ENCODE results near the gene CAND2. TPM values are rescaled to one million over a fixed set of nuclear protein-coding genes. Genes with fewer than 3 reads are reported as not detected.

The CAND2 gene
- total RNA-seq, 2 experiments from 2014 or later: 0.05 to 0.09 TPM

DNA sequence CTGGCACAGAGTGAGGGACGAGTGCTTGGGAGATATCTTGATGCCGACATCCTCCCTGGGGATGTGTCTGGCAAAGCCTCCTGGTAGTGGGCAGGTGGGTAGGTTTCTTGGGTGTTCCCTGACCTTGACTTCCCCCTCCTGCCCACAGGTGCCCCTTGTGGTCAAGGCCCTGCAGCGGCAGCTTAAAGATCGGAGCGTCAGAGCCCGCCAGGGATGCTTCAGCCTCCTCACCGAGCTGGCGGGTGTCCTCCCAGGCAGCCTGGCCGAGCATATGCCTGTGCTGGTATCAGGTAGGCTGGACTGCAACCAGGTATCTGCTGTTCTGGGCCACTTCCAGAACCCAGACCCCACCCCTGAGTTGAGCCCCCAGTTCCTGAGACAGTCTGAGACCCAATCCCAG lies 19.2 kb downstream of the CAND2 start:
- Mint-ChIP-seq H3K27me3 (no peaks in the 10 kb centered on the region), H3K36me3 (no peaks in the 10 kb centered on the region), H3K4me1 (peaks cover 2% of the 10 kb centered on the region), H3K4me3 (no peak overlapping the region), H3K9me3 (ENCODE audit: low read depth) (no peaks in the 10 kb centered on the region), H3K27ac (no peak overlapping the region)
- DNase-seq: no peak
- CTCF ChIA-PET: no interaction called here
- ATAC-seq: no peak

DNA sequence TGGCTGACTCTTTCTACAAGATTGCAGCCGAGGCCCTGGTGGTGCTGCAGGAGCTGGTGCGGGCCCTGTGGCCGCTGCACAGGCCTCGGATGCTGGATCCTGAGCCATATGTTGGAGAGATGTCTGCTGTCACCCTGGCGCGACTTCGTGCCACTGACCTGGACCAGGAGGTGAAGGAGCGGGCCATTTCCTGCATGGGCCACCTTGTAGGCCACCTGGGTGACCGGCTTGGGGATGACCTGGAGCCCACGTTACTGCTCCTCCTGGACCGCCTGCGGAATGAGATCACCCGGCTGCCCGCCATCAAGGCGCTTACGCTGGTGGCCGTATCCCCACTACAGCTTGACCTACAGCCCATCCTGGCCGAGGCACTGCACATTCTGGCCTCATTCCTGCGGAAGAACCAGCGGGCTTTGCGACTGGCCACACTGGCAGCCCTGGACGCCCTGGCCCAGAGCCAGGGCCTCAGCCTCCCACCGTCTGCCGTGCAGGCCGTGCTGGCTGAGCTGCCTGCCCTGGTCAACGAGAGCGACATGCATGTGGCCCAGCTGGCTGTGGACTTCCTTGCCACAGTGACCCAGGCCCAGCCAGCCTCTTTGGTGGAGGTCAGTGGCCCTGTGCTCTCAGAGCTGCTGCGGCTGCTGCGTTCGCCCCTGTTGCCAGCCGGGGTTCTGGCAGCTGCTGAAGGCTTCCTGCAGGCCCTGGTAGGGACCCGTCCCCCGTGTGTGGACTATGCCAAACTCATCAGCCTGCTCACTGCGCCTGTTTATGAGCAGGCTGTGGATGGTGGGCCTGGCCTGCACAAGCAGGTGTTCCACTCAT lies 20.3 kb downstream of the CAND2 start:
- Mint-ChIP-seq H3K36me3 (no peaks in the 10 kb centered on the region), H3K9me3 (ENCODE audit: low read depth) (no peaks in the 10 kb centered on the region), H3K4me1 (no peaks in the 10 kb centered on the region), H3K4me3 (no peak overlapping the region), H3K27ac (no peak overlapping the region), H3K27me3 (no peaks in the 10 kb centered on the region)
- no peak for ATAC-seq
- CTCF ChIA-PET: no interaction called here
- no peak for DNase-seq

DNA sequence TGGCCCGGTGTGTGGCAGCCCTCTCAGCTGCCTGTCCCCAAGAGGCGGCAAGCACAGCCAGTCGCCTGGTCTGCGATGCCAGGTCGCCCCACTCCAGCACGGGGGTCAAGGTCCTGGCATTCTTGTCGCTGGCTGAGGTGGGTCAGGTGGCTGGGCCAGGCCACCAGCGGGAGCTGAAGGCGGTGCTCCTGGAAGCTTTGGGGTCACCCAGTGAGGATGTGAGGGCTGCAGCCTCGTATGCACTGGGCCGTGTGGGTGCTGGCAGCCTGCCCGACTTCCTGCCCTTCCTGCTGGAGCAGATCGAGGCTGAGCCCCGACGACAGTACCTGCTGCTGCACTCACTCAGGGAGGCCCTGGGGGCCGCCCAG lies 20.8 kb downstream of the CAND2 start:
- no peaks in the 10 kb centered on the region for H3K9me3 Mint-ChIP-seq (ENCODE audit: low read depth)
- no peak for ATAC-seq
- no peak overlapping the region for H3K27ac Mint-ChIP-seq
- no peaks in the 10 kb centered on the region for H3K4me1 Mint-ChIP-seq
- DNase-seq: no peak
- no peaks in the 10 kb centered on the region for H3K27me3 Mint-ChIP-seq
- CTCF ChIA-PET: no interaction called here
- H3K4me3 Mint-ChIP-seq: no peak overlapping the region
- no peaks in the 10 kb centered on the region for H3K36me3 Mint-ChIP-seq

- H3K4me3 Mint-ChIP-seq: no peak overlapping the region
- H3K36me3 Mint-ChIP-seq: no peaks in the 10 kb centered on the region
- DNase-seq: no peak
- no peak overlapping the region for H3K27ac Mint-ChIP-seq
- no peaks in the 10 kb centered on the region for H3K9me3 Mint-ChIP-seq (ENCODE audit: low read depth)
- no peak for ATAC-seq
- H3K4me1 Mint-ChIP-seq: no peaks in the 10 kb centered on the region
- no peaks in the 10 kb centered on the region for H3K27me3 Mint-ChIP-seq
- CTCF ChIA-PET: no interaction called here
These were observed 21.8 kb downstream of the CAND2 start for GRCh38 chr3:12818273-12818672.

DNA sequence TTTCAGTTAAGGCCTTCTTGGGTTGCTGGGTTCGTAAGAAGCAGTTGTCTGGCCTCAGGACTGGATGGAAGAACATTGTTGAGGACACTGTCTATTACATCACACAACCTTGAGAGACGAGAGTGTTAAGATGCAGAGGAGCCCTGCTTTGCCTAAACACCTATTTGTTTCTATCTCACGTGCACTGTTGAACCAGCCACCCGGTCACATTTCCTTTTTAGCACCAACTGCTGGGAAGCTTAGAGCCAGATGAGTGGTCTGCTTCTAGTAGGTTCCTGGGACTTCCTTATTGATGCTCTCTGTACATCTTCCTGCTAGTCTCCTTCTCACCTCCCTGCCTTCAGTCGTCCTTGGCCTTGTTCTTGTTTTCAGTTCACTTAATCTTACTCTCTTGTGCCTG lies 22.3 kb downstream of the CAND2 start:
- H3K36me3 Mint-ChIP-seq: no peaks in the 10 kb centered on the region
- no peaks in the 10 kb centered on the region for H3K4me1 Mint-ChIP-seq
- H3K27ac Mint-ChIP-seq: no peak overlapping the region
- no peak overlapping the region for H3K4me3 Mint-ChIP-seq
- ATAC-seq: no peak
- H3K27me3 Mint-ChIP-seq: no peaks in the 10 kb centered on the region
- CTCF ChIA-PET: no interaction called here
- no peaks in the 10 kb centered on the region for H3K9me3 Mint-ChIP-seq (ENCODE audit: low read depth)
- DNase-seq: no peak

- no peak for ATAC-seq
- Mint-ChIP-seq H3K27me3 (no peaks in the 10 kb centered on the region), H3K27ac (no peak overlapping the region), H3K36me3 (no peaks in the 10 kb centered on the region), H3K9me3 (ENCODE audit: low read depth) (no peaks in the 10 kb centered on the region), H3K4me1 (no peaks in the 10 kb centered on the region), H3K4me3 (no peak overlapping the region)
- no peak for DNase-seq
- CTCF ChIA-PET: interaction anchor here (0.8 to 3.1 kb wide), 3 partner anchors 10 to 69 kb away, joined by 3 to 12 read pairs (median 7); no protein-coding TSS in a partner anchor
These were observed 26.4 kb downstream of the CAND2 start for GRCh38 chr3:12822725-12823373.

DNA sequence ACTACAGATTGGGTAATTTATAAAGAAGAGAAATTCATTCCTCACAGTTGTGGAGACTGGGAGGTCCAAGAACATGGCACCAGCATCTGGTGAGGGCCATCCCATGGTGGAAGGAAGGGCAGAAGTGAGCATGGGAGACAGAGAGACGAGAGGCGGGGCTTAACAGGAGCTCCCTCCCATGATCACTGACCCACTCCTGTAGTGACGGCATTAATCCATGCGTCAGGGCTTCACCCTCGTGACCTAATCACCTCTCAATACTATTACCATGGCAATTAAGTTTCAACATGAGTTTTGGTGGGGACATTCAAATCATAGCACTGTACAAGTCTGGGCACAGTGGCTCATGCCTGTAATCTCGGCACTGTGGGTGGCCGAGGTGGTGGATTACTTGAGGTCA lies 27.8 kb downstream of the CAND2 start:
- Mint-ChIP-seq H3K27me3 (no peaks in the 10 kb centered on the region), H3K27ac (no peak overlapping the region), H3K36me3 (no peaks in the 10 kb centered on the region), H3K4me1 (no peaks in the 10 kb centered on the region), H3K4me3 (no peak overlapping the region), H3K9me3 (ENCODE audit: low read depth) (no peaks in the 10 kb centered on the region)
- CTCF ChIA-PET: no interaction called here
- DNase-seq (no peak), ATAC-seq (no peak)

DNA sequence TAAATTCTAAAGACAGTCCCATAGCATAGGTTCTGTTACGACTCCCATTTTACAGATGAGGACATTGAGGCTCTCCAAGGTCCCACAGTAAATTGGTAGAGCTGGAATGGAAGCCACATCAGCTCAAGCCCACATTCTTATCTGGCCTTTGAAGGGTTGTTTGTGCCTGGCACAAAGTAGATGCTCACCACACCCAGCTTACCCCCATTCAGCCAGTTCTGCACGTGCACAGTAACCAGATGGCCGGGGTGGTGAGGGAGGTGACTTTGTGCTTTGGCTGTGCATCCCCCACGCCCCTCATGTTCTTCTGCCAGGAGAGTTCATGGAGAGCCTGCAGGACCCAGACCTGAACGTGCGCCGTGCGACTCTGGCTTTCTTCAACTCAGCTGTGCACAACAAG lies 28.7 kb downstream of the CAND2 start:
- Mint-ChIP-seq H3K27ac (no peak overlapping the region), H3K4me1 (no peaks in the 10 kb centered on the region), H3K9me3 (ENCODE audit: low read depth) (no peaks in the 10 kb centered on the region), H3K4me3 (no peak overlapping the region), H3K36me3 (no peaks in the 10 kb centered on the region), H3K27me3 (no peaks in the 10 kb centered on the region)
- DNase-seq (no peak), ATAC-seq (no peak)
- CTCF ChIA-PET: interaction anchor here (0.6 to 0.8 kb wide), 3 partner anchors 10 to 104 kb away, joined by 3 to 4 read pairs (median 3); no protein-coding TSS in a partner anchor

DNA sequence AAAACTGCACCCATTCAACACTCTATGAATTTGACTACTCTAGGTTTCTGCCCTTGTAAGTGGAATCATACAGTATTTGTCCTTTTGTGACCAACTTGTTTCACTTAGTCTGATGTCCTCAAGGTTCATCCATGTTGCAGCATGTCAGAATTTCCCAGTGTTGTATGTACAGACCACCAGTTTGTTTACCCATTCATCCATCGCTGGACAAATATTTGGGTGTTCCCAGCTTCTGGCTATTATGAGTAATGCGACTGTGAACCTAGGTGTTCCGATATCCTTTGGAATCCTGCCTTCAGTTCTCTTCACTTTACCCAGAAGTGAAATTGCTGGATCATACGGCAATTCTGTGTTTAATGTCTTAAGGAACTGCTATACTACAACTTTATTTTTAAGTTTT lies 32.3 kb downstream of the CAND2 start:
- no peaks in the 10 kb centered on the region for H3K9me3 Mint-ChIP-seq (ENCODE audit: low read depth)
- no peaks in the 10 kb centered on the region for H3K4me1 Mint-ChIP-seq
- no peak for DNase-seq
- no peak overlapping the region for H3K4me3 Mint-ChIP-seq
- CTCF ChIA-PET: no interaction called here
- peaks cover 14% of the 10 kb centered on the region for H3K36me3 Mint-ChIP-seq
- ATAC-seq: no peak
- H3K27ac Mint-ChIP-seq: no peak overlapping the region
- no peaks in the 10 kb centered on the region for H3K27me3 Mint-ChIP-seq

DNA sequence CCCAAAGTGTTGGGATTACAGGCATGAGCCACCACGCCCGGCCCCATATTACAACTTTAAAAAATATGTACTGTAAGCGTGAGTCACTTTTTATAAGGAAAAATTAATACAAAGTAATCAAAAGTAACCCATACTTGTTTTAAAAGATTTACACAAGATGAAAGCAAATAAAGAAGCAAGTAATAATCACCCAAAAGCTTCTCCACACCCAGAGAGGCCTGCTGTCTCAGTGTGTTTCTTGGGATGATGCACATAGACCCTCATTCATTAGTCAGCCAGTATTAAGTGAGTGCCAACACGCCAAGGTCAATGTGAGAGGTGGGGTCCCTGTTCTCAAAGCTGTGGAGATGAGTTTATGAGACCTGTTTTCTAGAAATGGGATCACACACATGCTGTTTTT lies 32.9 kb downstream of the CAND2 start:
- DNase-seq (no peak), ATAC-seq (no peak)
- Mint-ChIP-seq H3K36me3 (peaks cover 20% of the 10 kb centered on the region), H3K27me3 (no peaks in the 10 kb centered on the region), H3K27ac (no peak overlapping the region), H3K4me1 (no peaks in the 10 kb centered on the region), H3K9me3 (ENCODE audit: low read depth) (no peaks in the 10 kb centered on the region), H3K4me3 (no peak overlapping the region)
- CTCF ChIA-PET: interaction anchor here (4.2 kb wide), 1 partner anchor 12 kb away, joined by 21 read pairs; the partner anchor contains the start of gene RPL32

DNA sequence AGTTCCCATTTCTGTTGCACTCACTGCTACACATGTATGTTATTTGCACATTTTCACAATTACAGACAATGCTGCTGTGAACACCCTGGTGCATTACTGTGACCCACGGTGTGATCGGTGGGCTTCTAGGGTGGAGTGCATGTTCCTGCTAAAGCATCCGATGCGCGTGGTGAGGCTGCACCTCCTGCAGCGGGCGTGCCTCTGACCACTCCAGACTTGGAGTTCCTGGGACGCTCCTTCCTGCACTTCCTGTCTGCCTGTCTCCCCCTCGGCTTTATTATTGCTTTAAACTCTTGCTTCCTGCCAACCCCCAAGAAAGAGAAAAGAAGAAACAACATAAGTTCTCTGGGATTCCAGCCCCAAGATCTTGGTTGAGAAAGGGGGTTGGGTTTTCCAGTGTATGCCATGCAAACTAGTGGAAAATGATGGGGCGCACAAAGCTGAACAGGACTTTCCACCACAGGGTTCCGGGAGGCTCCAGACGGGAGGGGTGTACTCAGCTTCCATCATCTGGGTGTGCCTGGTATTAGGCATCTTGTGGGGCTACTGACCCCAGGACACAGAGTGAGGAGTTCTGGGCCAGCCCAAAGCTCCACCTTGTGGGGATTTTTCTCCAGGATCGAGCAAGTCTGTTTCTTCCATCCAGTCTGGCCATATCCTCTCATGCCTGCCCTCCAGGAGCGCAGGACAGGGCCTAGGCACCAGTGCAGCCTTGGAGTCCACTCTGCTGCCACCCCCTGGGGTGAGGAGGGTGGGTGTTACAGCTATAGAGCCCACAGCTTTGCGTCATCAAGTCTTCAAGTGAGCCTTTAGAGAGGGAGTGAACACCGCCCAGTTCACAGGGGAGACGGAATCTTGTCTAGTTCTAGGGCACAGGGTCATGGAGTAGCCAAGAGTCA lies 33.7 kb downstream of the CAND2 start:
- Mint-ChIP-seq H3K4me1 (no peaks in the 10 kb centered on the region), H3K4me3 (no peak overlapping the region), H3K27ac (peak overlapping the region; percentile 1), H3K27me3 (no peaks in the 10 kb centered on the region), H3K36me3 (peaks cover 26% of the 10 kb centered on the region), H3K9me3 (ENCODE audit: low read depth) (no peaks in the 10 kb centered on the region)
- CTCF ChIA-PET: interaction anchor here (0.9 to 4.2 kb wide), 3 partner anchors 11 to 43 kb away, joined by 3 to 21 read pairs (median 3); partner anchors contain the start of gene RPL32
- DNase-seq: no peak
- no peak for ATAC-seq

DNA sequence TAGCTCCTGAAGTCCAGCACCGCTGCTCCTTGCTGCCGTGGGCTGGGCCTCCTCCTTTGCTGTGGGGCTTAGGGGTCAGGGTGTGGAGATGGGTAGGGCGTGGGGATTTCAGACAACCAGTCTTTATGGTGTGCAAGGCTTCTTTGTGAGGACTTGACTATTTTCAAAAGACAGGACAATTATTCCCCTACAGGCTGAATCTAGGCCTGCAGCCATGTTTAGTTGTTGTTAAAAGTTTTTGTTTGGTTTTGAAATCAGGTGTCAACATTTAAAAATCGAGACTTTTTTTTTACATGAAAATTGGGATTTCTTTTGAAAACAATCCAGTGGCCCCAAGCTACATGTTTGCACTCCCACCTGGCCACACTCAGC lies 34.3 kb downstream of the CAND2 start:
- H3K4me3 Mint-ChIP-seq: no peak overlapping the region
- H3K27me3 Mint-ChIP-seq: no peaks in the 10 kb centered on the region
- CTCF ChIA-PET: interaction anchor here (0.9 to 4.2 kb wide), 3 partner anchors 11 to 43 kb away, joined by 3 to 21 read pairs (median 3); partner anchors contain the start of gene RPL32
- no peak for DNase-seq
- ATAC-seq: no peak
- no peak overlapping the region for H3K27ac Mint-ChIP-seq
- no peaks in the 10 kb centered on the region for H3K9me3 Mint-ChIP-seq (ENCODE audit: low read depth)
- H3K36me3 Mint-ChIP-seq: peaks cover 31% of the 10 kb centered on the region
- peaks cover 2% of the 10 kb centered on the region for H3K4me1 Mint-ChIP-seq

DNA sequence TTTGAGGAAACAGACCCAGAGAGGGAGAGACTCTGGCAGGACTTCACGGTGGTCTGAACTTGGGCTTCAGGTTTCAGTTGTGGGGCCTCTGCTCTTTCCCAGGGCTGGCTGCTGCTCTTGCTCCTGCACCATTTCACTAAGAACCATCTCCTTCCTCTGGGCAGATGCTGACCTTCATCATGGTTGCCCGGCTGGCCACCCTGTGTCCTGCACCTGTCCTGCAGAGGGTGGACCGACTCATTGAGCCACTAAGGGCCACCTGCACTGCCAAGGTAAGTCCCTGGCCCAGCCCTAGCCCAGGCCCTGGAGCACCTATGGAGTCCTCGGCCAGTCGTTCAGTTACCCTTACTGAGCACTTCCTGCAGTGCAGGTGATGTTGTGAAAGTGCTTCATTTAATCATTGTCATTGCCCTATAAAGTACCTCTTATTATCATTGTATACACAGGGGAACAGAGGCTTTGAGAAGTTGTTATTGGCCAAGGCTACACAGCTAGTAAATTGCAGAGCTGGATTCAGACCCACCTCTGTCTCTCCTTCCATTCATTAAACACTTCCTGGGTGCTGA lies 34.9 kb downstream of the CAND2 start:
- peaks cover 7% of the 10 kb centered on the region for H3K4me1 Mint-ChIP-seq
- no peaks in the 10 kb centered on the region for H3K9me3 Mint-ChIP-seq (ENCODE audit: low read depth)
- H3K27me3 Mint-ChIP-seq: no peaks in the 10 kb centered on the region
- no peak for DNase-seq
- H3K36me3 Mint-ChIP-seq: peaks cover 37% of the 10 kb centered on the region
- H3K4me3 Mint-ChIP-seq: no peak overlapping the region
- CTCF ChIA-PET: interaction anchor here (0.9 to 4.2 kb wide), 3 partner anchors 10 to 44 kb away, joined by 3 to 21 read pairs (median 3); partner anchors contain the start of gene RPL32
- peak overlapping the region; percentile 61 for H3K27ac Mint-ChIP-seq
- peak; percentile 10 for ATAC-seq

Data from activated CD8-positive, alpha-beta memory T cell treated with anti-CD3 and anti-CD28 coated beads, Interleukin-2, amount 10 ng/mL, durations not matched to agents 7 days and 5 days (primary cell).